ENCODE measurements around the gene TTLL11.
A peak's percentile ranks its signal among the peaks of the same experiment; 100 is the strongest.

TTLL11 gene

GRCh38 chr9:121844098-121844497 is 249.0 kb downstream of the TTLL11 start:
- no peak for DNase-seq

GRCh38 chr9:121842612-121842978 is 250.5 kb downstream of the TTLL11 start:
- DNase-seq: no peak

- DNase-seq: no peak
Measured at GRCh38 chr9:121841771-121842611, 251.1 kb downstream of the TTLL11 start.

- peak; percentile 50 for DNase-seq
Measured at GRCh38 chr9:121840838-121841760, 252.0 kb downstream of the TTLL11 start.

- peak; percentile 52 for DNase-seq
Measured at GRCh38 chr9:121839726-121840500, 253.2 kb downstream of the TTLL11 start.

- DNase-seq: peak; percentile 53
Measured at GRCh38 chr9:121838746-121839669, 254.1 kb downstream of the TTLL11 start.

GRCh38 chr9:121837113-121837961 is 255.8 kb downstream of the TTLL11 start:
- DNase-seq: peak; percentile 22

- no peak for DNase-seq
Measured at GRCh38 chr9:121836366-121836885, 256.7 kb downstream of the TTLL11 start.

GRCh38 chr9:121835587-121836365 is 257.3 kb downstream of the TTLL11 start:
- no peak for DNase-seq

GRCh38 chr9:121833061-121833460 is 260.0 kb downstream of the TTLL11 start:
- DNase-seq: no peak

- no peak for DNase-seq
Measured at GRCh38 chr9:121831869-121832268, 261.2 kb downstream of the TTLL11 start.

- DNase-seq: no peak
Measured at GRCh38 chr9:121830441-121831140, 262.5 kb downstream of the TTLL11 start.

GRCh38 chr9:121827251-121827967 is 265.7 kb downstream of the TTLL11 start:
- DNase-seq: peak; percentile 48

GRCh38 chr9:121826711-121827110 is 266.4 kb downstream of the TTLL11 start:
- peak; percentile 53 for DNase-seq

GRCh38 chr9:121825031-121825691 is 267.9 kb downstream of the TTLL11 start:
- DNase-seq: peak; percentile 33

GRCh38 chr9:121824651-121825030 is 268.5 kb downstream of the TTLL11 start:
- DNase-seq: peak; percentile 33

GRCh38 chr9:121823451-121824169 is 269.5 kb downstream of the TTLL11 start:
- DNase-seq: peak; percentile 31

Measured in activated effector memory CD4-positive, alpha-beta T cell treated with anti-CD3 and anti-CD28 coated beads, Interleukin-2, amount 50 U/mL, for 16 hours (primary cell).